ENCODE results near the gene ITPKB.

ITPKB gene

DNA sequence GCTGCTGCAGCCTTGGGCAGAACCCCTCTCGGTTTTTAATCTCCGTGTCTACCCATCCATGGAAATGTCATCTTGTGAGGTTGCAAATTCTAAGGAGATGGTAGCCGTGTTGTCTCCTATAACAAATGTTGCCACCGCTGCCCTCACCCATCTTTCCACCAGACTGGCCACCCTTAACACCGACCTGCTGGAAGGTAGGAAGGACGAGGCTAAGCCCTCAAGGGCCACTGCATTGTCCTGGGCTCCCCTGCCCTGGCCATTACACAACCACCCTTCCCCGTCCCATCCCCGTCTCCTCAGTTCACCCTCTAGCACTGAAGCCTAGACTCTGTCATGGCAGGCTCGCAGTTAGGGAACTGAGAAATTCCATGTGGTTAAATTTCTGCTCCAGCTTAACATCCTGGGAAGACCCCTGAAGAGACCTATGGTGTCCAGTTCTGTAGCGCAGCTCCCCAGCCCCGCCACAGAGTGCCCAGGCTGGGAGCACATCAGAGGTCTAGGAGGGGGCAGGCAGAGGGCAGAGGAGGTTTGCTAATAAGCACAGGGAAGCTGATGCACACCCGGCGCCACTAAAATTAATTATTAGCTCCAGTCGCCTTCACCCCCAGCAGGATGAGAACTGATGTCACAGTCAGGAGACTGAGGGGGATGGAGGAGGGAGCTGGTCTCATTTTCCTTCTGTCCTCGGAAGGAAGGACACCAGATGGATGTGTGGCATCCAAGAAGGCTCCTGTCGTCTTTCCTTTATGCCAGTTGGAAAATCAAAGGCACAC is 152.2 kb downstream of the ITPKB start:
- no peak for DNase-seq (ENCODE audit: low read depth in 1 of 2, low spot score in 1 of 2)
- no peak overlapping the region for H3K4me3 ChIP-seq (replicated peaks; ENCODE audit: insufficient read depth, low read length)
- no peak overlapping the region for H3K27ac ChIP-seq (replicated peaks)
- H3K27me3 ChIP-seq (ENCODE audit: insufficient read depth, poor library complexity, severe bottlenecking), result peaks cover 6% of the 10 kb centered on the region
- TF ChIP-seq GABPA (IDR thresholded peaks at IDR 0.05; ENCODE audit: low read depth) (no peak), POLR2AphosphoS5 (IDR thresholded peaks at IDR 0.05; ENCODE audit: low read depth) (no peak), SPI1 (IDR thresholded peaks at IDR 0.05; ENCODE audit: borderline replicate concordance, low read depth) (no peak), CTCF (IDR thresholded peaks at IDR 0.05; ENCODE audit: insufficient read depth, low read length) (no peak)
- TF ChIP-seq, protein P1, sequence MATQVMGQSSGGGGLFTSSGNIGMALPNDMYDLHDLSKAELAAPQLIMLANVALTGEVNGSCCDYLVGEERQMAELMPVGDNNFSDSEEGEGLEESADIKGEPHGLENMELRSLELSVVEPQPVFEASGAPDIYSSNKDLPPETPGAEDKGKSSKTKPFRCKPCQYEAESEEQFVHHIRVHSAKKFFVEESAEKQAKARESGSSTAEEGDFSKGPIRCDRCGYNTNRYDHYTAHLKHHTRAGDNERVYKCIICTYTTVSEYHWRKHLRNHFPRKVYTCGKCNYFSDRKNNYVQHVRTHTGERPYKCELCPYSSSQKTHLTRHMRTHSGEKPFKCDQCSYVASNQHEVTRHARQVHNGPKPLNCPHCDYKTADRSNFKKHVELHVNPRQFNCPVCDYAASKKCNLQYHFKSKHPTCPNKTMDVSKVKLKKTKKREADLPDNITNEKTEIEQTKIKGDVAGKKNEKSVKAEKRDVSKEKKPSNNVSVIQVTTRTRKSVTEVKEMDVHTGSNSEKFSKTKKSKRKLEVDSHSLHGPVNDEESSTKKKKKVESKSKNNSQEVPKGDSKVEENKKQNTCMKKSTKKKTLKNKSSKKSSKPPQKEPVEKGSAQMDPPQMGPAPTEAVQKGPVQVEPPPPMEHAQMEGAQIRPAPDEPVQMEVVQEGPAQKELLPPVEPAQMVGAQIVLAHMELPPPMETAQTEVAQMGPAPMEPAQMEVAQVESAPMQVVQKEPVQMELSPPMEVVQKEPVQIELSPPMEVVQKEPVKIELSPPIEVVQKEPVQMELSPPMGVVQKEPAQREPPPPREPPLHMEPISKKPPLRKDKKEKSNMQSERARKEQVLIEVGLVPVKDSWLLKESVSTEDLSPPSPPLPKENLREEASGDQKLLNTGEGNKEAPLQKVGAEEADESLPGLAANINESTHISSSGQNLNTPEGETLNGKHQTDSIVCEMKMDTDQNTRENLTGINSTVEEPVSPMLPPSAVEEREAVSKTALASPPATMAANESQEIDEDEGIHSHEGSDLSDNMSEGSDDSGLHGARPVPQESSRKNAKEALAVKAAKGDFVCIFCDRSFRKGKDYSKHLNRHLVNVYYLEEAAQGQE (IDR thresholded peaks at IDR 0.05; ENCODE audit: insufficient replicate concordance, low read depth), result no peak

DNA sequence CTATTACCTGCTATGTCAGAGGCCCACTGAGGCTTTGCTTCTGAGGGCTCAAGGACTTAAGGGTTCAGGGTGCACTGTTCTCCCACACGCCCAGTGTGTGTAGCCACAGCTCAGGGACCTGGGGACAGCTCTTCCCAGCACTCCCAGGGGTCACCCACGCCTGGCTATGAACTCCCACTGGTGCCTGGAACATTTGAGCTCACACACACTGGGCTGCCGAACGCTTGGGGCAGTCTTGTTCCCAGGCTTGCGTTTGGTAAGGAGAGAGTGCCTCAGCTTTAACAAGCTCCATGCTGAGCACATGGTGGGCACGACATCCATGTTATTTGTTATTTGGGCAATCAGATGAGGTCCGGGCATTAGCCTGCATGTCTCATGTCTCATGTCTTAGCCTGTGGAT is 153.0 kb downstream of the ITPKB start:
- no peaks in the 10 kb centered on the region for H3K27me3 ChIP-seq (ENCODE audit: insufficient read depth, poor library complexity, severe bottlenecking)

DNA sequence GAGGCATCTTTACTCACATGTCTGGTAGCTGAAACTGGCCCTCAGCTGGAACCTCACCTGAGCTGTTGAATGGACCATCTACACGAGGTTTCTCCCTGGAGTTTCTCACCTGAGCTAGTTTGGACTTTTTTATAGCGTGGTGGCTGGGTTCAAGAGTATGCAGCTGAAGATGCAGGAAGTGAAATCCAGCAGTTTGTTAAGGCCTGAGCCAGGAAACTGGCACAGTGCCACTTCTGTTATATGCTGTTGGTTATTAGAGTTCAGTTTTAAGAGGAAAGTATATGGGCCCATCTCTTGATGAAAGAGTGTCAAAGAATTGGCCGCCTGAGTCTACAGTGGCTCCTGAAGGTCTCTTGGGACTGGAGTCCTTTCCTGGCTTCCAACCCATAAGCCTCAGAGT is 154.9 kb downstream of the ITPKB start:
- H3K27ac ChIP-seq (replicated peaks), result no peak overlapping the region
- no peak for DNase-seq (ENCODE audit: low read depth in 1 of 2, low spot score in 1 of 2)
- H3K4me3 ChIP-seq (replicated peaks; ENCODE audit: insufficient read depth, low read length), result no peak overlapping the region
- H3K27me3 ChIP-seq (ENCODE audit: insufficient read depth, poor library complexity, severe bottlenecking), result no peaks in the 10 kb centered on the region
- TF ChIP-seq SPI1 (IDR thresholded peaks at IDR 0.05; ENCODE audit: borderline replicate concordance, low read depth), result no peak
- no peak for TF ChIP-seq POLR2AphosphoS5 (IDR thresholded peaks at IDR 0.05; ENCODE audit: low read depth)
- TF ChIP-seq, protein P1 (IDR thresholded peaks at IDR 0.05; ENCODE audit: insufficient replicate concordance, low read depth), result no peak
- no peak for TF ChIP-seq CTCF (IDR thresholded peaks at IDR 0.05; ENCODE audit: insufficient read depth, low read length)
- no peak for TF ChIP-seq GABPA (IDR thresholded peaks at IDR 0.05; ENCODE audit: low read depth)

More for the DNA sequence above, 153.0 kb downstream of the ITPKB start:
- Histone ChIP-seq H3K27ac (replicated peaks) (no peak overlapping the region), H3K4me3 (replicated peaks; ENCODE audit: insufficient read depth, low read length) (no peak overlapping the region)
- TF ChIP-seq GABPA (IDR thresholded peaks at IDR 0.05; ENCODE audit: low read depth) (no peak), SPI1 (IDR thresholded peaks at IDR 0.05; ENCODE audit: borderline replicate concordance, low read depth) (no peak), POLR2AphosphoS5 (IDR thresholded peaks at IDR 0.05; ENCODE audit: low read depth) (no peak), CTCF (IDR thresholded peaks at IDR 0.05; ENCODE audit: insufficient read depth, low read length) (no peak)
- TF ChIP-seq, protein P1 (IDR thresholded peaks at IDR 0.05; ENCODE audit: insufficient replicate concordance, low read depth), result no peak
- no peak for DNase-seq (ENCODE audit: low read depth in 1 of 2, low spot score in 1 of 2)
